ENCODE results near the gene MAGI2. TPM values are rescaled to one million over a fixed set of nuclear protein-coding genes. Genes with fewer than 3 reads are reported as not detected.
"Not testable (repeated sequence)": the region's sequence is repeated elsewhere in the genome, so short reads cannot be mapped to it uniquely, and the experiment has no call there.

MAGI2 gene
- total RNA-seq, 1 donor from 2014 or later = 10.7 TPM

DNA sequence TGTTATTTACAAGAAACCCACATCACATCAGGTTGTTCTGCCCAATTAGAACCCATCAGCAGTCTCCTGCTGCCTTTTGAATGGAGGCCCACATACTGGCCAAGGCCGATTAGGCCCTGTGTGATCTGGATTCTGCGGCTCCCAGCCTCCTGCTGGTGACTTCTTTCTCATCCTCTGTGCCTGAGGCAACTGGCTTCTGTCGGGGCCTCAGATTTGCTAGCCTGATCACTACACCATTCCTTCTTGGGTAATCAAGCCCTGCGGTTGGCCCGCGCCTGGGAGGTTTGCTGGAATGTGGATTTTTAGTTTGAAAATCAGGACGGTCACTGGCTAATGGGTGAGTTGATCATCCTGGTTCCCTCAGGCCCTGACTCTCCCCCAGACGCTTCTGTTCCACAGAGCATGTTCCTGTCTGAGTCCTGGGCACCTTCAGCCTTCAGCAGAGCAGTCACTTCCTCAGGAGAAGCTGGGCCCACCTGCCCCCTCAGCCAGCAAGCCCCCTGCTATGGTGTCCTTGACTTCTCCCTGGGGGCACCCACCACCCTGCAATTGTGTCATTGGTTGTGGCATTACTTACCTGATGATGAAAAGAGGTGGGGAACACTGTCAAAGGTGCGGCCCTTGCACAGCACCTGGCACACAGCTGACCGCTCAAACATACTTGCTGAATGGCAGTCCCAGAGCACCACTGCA is 1447.3 kb downstream of the MAGI2 start:
- H3K9me3 Mint-ChIP-seq (ENCODE audit: unreplicated experiment) = peaks cover 4% of the 10 kb centered on the region
- no peak for DNase-seq (ENCODE audit: extremely low spot score, unreplicated experiment)
- H3K27ac Mint-ChIP-seq (ENCODE audit: unreplicated experiment) = no peak overlapping the region
- H3K4me3 Mint-ChIP-seq (ENCODE audit: unreplicated experiment) = no peak overlapping the region
- TF ChIP-seq, protein P1, sequence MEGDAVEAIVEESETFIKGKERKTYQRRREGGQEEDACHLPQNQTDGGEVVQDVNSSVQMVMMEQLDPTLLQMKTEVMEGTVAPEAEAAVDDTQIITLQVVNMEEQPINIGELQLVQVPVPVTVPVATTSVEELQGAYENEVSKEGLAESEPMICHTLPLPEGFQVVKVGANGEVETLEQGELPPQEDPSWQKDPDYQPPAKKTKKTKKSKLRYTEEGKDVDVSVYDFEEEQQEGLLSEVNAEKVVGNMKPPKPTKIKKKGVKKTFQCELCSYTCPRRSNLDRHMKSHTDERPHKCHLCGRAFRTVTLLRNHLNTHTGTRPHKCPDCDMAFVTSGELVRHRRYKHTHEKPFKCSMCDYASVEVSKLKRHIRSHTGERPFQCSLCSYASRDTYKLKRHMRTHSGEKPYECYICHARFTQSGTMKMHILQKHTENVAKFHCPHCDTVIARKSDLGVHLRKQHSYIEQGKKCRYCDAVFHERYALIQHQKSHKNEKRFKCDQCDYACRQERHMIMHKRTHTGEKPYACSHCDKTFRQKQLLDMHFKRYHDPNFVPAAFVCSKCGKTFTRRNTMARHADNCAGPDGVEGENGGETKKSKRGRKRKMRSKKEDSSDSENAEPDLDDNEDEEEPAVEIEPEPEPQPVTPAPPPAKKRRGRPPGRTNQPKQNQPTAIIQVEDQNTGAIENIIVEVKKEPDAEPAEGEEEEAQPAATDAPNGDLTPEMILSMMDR (IDR thresholded peaks at IDR 0.05) = no peak
- H3K4me1 Mint-ChIP-seq (ENCODE audit: unreplicated experiment) = no peaks in the 10 kb centered on the region
- no peaks in the 10 kb centered on the region for H3K27me3 Mint-ChIP-seq (ENCODE audit: unreplicated experiment)
- no peaks in the 10 kb centered on the region for H3K36me3 Mint-ChIP-seq (ENCODE audit: unreplicated experiment)

DNA sequence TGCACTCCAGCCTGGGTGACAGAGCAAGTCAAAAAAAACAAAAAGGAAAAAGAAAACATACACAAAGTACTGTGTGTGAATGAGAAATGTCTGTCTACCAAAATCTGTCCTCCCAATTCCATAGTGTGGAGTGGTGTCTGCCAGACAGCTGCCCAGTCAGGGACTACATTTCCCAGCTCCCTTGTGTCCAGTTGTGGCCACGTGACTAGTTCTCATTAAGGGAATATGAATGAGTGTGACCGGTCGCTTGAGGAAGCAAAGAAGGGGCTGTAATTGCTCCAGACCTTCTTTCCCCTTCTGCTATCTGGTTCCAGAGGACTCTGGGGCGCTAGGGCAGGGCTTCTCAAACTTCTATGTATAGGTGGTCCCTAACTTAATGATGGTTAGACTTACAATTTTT is 1450.8 kb downstream of the MAGI2 start:
- TF ChIP-seq, protein P1 (IDR thresholded peaks at IDR 0.05) = no peak
- Mint-ChIP-seq H3K27ac (ENCODE audit: unreplicated experiment) (no peak overlapping the region), H3K9me3 (ENCODE audit: unreplicated experiment) (peaks cover 8% of the 10 kb centered on the region), H3K4me3 (ENCODE audit: unreplicated experiment) (no peak overlapping the region), H3K36me3 (ENCODE audit: unreplicated experiment) (no peaks in the 10 kb centered on the region), H3K4me1 (ENCODE audit: unreplicated experiment) (no peaks in the 10 kb centered on the region), H3K27me3 (ENCODE audit: unreplicated experiment) (peaks cover 5% of the 10 kb centered on the region)
- no peak for DNase-seq (ENCODE audit: extremely low spot score, unreplicated experiment)

DNA sequence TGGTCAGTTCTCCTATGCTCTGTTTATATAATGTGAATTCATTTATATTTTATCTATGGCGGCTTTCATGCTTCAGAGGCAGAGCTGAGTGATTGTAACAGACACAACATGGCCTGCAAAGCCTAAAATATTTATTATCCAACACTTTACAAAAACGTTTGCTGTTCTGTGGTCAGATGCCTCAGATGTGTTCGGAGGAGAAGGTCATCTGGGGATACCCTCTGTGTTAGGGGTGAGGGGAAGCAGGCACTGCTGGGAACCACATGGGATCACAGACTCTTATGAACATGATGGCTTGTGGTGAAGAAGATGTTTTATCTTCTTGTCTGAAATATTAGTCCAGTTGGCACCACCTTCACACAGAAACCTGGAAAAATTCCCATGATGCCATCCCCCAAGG is 1451.4 kb downstream of the MAGI2 start:
- peaks cover 8% of the 10 kb centered on the region for H3K9me3 Mint-ChIP-seq (ENCODE audit: unreplicated experiment)
- no peak for DNase-seq (ENCODE audit: extremely low spot score, unreplicated experiment)
- no peak overlapping the region for H3K27ac Mint-ChIP-seq (ENCODE audit: unreplicated experiment)
- H3K36me3 Mint-ChIP-seq (ENCODE audit: unreplicated experiment) = no peaks in the 10 kb centered on the region
- no peaks in the 10 kb centered on the region for H3K4me1 Mint-ChIP-seq (ENCODE audit: unreplicated experiment)
- H3K27me3 Mint-ChIP-seq (ENCODE audit: unreplicated experiment) = peaks cover 5% of the 10 kb centered on the region
- TF ChIP-seq, protein P1 (IDR thresholded peaks at IDR 0.05) = no peak
- H3K4me3 Mint-ChIP-seq (ENCODE audit: unreplicated experiment) = no peak overlapping the region

DNA sequence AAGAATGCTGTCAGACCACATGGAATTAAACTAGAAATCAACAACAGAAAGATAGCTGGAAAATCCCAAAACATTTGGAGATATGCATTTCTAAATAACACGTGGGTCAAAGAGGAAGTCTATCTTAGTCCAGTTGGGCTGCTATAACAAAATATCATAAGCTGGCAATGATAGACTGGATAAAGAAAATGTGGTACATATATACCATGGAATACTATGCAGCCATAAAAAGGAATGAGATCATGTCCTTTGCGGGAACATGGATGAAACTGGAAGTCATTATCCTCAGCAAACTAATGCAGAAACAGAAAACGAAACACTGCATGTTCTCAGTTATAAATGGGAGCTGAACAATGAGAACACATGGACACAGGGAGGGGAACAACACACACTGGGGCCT is 1454.3 kb downstream of the MAGI2 start:
- not testable (repeated sequence) for H3K27me3 Mint-ChIP-seq (ENCODE audit: unreplicated experiment); H3K4me3 Mint-ChIP-seq (ENCODE audit: unreplicated experiment); DNase-seq (ENCODE audit: extremely low spot score, unreplicated experiment); H3K27ac Mint-ChIP-seq (ENCODE audit: unreplicated experiment); H3K36me3 Mint-ChIP-seq (ENCODE audit: unreplicated experiment); H3K4me1 Mint-ChIP-seq (ENCODE audit: unreplicated experiment); H3K9me3 Mint-ChIP-seq (ENCODE audit: unreplicated experiment)

DNA sequence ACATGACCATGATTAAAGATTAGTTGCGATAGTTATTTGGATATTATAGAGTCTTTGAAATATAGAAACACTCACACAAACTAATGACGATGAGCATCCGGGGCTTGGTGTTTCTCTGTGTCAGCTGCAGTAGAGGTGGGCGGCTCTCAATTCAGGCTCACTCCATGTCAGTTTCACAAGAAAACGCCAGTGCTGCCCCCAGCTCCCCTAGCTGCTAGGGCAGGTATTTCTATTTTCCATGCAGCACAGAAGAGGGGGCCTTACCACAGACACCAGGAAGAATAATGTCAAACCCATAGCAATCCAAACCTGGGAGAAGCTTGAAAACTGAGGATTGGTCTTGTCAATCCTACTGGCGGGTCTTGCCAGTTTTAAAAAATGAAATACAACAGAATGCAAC is 1457.8 kb downstream of the MAGI2 start:
- Mint-ChIP-seq H3K9me3 (ENCODE audit: unreplicated experiment) (peaks cover 4% of the 10 kb centered on the region), H3K4me3 (ENCODE audit: unreplicated experiment) (no peak overlapping the region), H3K27me3 (ENCODE audit: unreplicated experiment) (peaks cover 7% of the 10 kb centered on the region), H3K4me1 (ENCODE audit: unreplicated experiment) (no peaks in the 10 kb centered on the region), H3K36me3 (ENCODE audit: unreplicated experiment) (no peaks in the 10 kb centered on the region), H3K27ac (ENCODE audit: unreplicated experiment) (no peak overlapping the region)
- TF ChIP-seq, protein P1 (IDR thresholded peaks at IDR 0.05) = peak; percentile 23
- no peak for DNase-seq (ENCODE audit: extremely low spot score, unreplicated experiment)

Data from osteocyte (in vitro differentiated cells).